K562 (cell line): Measurements from ENCODE around the gene RAMP2. TPM values are rescaled to one million over a fixed set of nuclear protein-coding genes. Genes with fewer than 3 reads are reported as not detected.
A peak's percentile ranks its signal among the peaks of the same experiment; 100 is the strongest.

Experiments used
- CCNT2 ChIP-seq: IDR thresholded peaks from 2 replicates; pipeline ENCODE4 v1.6.1; 2011; ENCODE audit warnings: borderline replicate concordance, low read depth, mild to moderate bottlenecking, moderate library complexity, mixed read lengths, low read length; ENCODE audit not compliant: insufficient read length; ENCODE audit errors: extremely low read depth
- DIDO1 ChIP-seq: fragments of 450-650 bp; IDR thresholded peaks from 2 replicates; pipeline ENCODE4 v1.6.1; 2016; ENCODE audit warnings: low read depth, missing biosample characterization, missing genetic modification characterization
- ETV1 ChIP-seq: fragments of 450-650 bp; conservative IDR thresholded peaks from 2 replicates; pipeline ENCODE4 v1.6.1; 2016; ENCODE audit warnings: missing genetic modification characterization, control low read depth, low read depth, missing compliant biosample characterization
- GABPA ChIP-seq: fragments of 200-800 bp; sonication (Bioruptor generic); conservative IDR thresholded peaks from 2 replicates; pipeline ENCODE4 v1.6.1; 2016; ENCODE audit warnings: low read depth, missing genetic modification characterization, missing compliant biosample characterization
- GABPB1 ChIP-seq: sonication (generic); formaldehyde crosslinking; IDR thresholded peaks from 2 replicates; pipeline ENCODE4 v1.8.0; 2022; ENCODE audit warnings: mild to moderate bottlenecking, missing genetic modification reagents
- HMGN3 ChIP-seq: IDR thresholded peaks from 2 replicates; pipeline ENCODE4 v1.6.1; 2011; ENCODE audit warnings: borderline replicate concordance, low read depth, mild to moderate bottlenecking, mixed read lengths, low read length; ENCODE audit not compliant: insufficient read length; ENCODE audit errors: extremely low read depth
- MCM5 ChIP-seq: fragments of 450-650 bp; IDR thresholded peaks from 2 replicates; pipeline ENCODE4 v1.6.1; 2016; ENCODE audit warnings: low read depth
- PHF20 ChIP-seq: fragments of 450-650 bp; IDR thresholded peaks from 2 replicates; pipeline ENCODE4 v1.6.1; 2018; ENCODE audit not compliant: partially characterized antibody
- RAD51 ChIP-seq: fragments of 450-650 bp; IDR thresholded peaks from 2 replicates; pipeline ENCODE4 v1.7.1; 2016; ENCODE audit warnings: low read depth, mild to moderate bottlenecking, borderline replicate concordance
- RNF2 ChIP-seq: sonication (generic); IDR thresholded peaks from 2 replicates; pipeline ENCODE4 v1.6.1; 2016
- TRIM28 ChIP-seq: fragments of 450-650 bp; IDR thresholded peaks from 2 replicates; pipeline ENCODE4 v1.6.1; 2017
- XRCC3 ChIP-seq: fragments of 450-650 bp; IDR thresholded peaks from 2 replicates; pipeline ENCODE4 v1.6.1; 2017; ENCODE audit warnings: mild to moderate bottlenecking, moderate library complexity
- polyA plus RNA-seq, 8 experiments: library from polyadenylated mRNA; depleted of rRNA in 4 of 8; stranded (reverse) in 5 of 8; unstranded in 3 of 8; fragments of >200 nt; fragmentation: Nextera tagmentation in 2 of 8; fragmentation: Illumina TruSeq in 1 of 8; extraction: Ambion mirVana in 2 of 8; extraction: Trizol in 1 of 8; gene quantifications; 2 replicates each; pipeline versions ENCODE4 v1.2.1 to v1.2.3, GENCODE V29; 2011 to 2014; ENCODE audit warnings: inconsistent platforms in 1 of 8, missing spikeins in 1 of 8
- total RNA-seq, 7 experiments: library from RNA; depleted of rRNA in 6 of 7; stranded (reverse); fragments of >200 nt in 6 of 7; fragmentation: Illumina TruSeq in 2 of 7; extraction: Trizol in 2 of 7; gene quantifications; 2 replicates each; pipeline versions ENCODE4 v1.2.1 to v1.2.3, GENCODE V29; 2011 to 2021; ENCODE audit warnings: low replicate concordance in 1 of 7
- TF ChIP-seq, protein P1 (sequence below): fragments of 450-650 bp; IDR thresholded peaks from 2 replicates; pipeline ENCODE4 v1.6.1; 2018; ENCODE audit not compliant: partially characterized antibody
- TF ChIP-seq, protein P2 (sequence below): fragments of 450-650 bp; IDR thresholded peaks from 2 replicates; pipeline ENCODE4 v1.6.1; 2014; ENCODE audit warnings: low read depth, mild to moderate bottlenecking, moderate library complexity, borderline replicate concordance

RAMP2 gene
- total and polyA plus RNA-seq, 9 of the 15 experiments (the other 6 are each of a cell fraction or from before 2014, with no cell fraction given): not detected

DNA sequence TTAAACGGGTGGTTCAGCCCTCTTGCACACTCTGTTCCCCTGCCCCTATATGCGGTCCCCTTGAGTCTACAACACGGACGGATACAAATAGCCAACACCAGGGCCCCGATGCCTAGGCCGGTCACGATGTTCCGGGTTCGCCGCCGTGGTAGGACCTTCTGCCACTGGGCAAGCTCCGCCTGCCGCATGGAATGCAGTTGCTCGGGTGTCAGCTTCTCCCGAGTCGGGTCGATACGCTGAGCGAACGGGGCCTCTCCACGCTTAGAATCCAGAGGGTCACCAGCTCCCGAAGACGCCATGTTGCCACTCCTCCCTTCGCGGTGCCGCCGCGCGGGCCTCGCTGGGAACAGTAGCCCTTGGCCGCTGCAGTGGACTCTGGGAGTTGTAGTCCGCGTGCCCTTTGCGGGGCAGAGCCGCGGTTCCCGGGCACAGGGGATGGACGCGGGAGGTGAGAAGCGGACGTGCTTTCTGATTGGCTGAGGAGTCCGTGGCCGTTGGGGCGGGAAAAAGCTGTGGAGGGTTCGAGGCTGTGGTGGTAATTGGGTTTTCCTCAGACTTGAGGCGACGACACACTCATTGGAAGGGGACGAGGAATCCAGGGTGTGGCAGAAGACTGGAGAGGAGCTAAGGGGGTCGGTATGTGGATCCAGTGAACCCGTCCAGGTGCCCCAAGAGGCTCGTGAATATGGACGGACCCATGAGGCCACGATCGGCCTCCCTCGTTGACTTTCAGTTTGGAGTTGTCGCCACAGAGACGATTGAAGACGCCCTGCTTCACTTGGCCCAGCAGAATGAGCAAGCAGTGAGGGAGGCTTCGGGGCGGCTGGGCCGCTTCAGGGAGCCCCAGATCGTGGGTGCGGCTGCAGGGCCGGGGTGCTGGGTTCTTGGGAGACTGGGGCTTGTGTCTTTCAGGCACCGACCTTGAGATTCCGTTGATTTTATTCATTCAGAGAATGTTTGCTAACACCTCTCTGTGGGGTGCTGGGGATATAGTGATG is 37.7 kb downstream of the RAMP2 start, which contains the start of the genes CNTD1 and COA3 (continued):
- TF ChIP-seq RAD51: 0 out of 2 replicates have a peak, but pooled peaks have one; percentile 16
- TF ChIP-seq, protein P1, sequence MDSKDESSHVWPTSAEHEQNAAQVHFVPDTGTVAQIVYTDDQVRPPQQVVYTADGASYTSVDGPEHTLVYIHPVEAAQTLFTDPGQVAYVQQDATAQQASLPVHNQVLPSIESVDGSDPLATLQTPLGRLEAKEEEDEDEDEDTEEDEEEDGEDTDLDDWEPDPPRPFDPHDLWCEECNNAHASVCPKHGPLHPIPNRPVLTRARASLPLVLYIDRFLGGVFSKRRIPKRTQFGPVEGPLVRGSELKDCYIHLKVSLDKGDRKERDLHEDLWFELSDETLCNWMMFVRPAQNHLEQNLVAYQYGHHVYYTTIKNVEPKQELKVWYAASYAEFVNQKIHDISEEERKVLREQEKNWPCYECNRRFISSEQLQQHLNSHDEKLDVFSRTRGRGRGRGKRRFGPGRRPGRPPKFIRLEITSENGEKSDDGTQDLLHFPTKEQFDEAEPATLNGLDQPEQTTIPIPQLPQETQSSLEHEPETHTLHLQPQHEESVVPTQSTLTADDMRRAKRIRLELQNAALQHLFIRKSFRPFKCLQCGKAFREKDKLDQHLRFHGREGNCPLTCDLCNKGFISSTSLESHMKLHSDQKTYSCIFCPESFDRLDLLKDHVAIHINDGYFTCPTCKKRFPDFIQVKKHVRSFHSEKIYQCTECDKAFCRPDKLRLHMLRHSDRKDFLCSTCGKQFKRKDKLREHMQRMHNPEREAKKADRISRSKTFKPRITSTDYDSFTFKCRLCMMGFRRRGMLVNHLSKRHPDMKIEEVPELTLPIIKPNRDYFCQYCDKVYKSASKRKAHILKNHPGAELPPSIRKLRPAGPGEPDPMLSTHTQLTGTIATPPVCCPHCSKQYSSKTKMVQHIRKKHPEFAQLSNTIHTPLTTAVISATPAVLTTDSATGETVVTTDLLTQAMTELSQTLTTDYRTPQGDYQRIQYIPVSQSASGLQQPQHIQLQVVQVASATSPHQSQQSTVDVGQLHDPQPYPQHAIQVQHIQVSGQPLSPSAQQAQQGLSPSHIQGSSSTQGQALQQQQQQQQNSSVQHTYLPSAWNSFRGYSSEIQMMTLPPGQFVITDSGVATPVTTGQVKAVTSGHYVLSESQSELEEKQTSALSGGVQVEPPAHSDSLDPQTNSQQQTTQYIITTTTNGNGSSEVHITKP: peak; percentile 1
- no peak for TF ChIP-seq TRIM28
- no peak for TF ChIP-seq ETV1 (tag)
- TF ChIP-seq PHF20: peak; percentile 91
- no peak for TF ChIP-seq MCM5
- no peak for TF ChIP-seq CCNT2
- TF ChIP-seq RNF2: peak; percentile 78
- peak; percentile 50 for TF ChIP-seq HMGN3
- TF ChIP-seq, protein P2, sequence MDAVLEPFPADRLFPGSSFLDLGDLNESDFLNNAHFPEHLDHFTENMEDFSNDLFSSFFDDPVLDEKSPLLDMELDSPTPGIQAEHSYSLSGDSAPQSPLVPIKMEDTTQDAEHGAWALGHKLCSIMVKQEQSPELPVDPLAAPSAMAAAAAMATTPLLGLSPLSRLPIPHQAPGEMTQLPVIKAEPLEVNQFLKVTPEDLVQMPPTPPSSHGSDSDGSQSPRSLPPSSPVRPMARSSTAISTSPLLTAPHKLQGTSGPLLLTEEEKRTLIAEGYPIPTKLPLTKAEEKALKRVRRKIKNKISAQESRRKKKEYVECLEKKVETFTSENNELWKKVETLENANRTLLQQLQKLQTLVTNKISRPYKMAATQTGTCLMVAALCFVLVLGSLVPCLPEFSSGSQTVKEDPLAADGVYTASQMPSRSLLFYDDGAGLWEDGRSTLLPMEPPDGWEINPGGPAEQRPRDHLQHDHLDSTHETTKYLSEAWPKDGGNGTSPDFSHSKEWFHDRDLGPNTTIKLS: peak; percentile 86
- TF ChIP-seq XRCC3: no peak
- peak; percentile 66; the same call in 1 of the 2 replicates for TF ChIP-seq GABPB1
- TF ChIP-seq DIDO1 (tag): 0 out of 2 replicates have a peak, but pooled peaks have one; percentile 35
- TF ChIP-seq GABPA (tag): peak; percentile 45; the same call in 1 of the 2 replicates
